ENCODE measurements around the gene LINC01488. TPM values are rescaled to one million over a fixed set of nuclear protein-coding genes. Genes with fewer than 3 reads are reported as not detected.
A peak's percentile ranks its signal among the peaks of the same experiment; 100 is the strongest.

Gene LINC01488
- total and polyA plus RNA-seq, 9 of the 15 experiments (the other 6 are each of a cell fraction or from before 2014, with no cell fraction given) = not detected

- no peak for TF ChIP-seq E2F5 (CRISPR knock-in tag; IDR thresholded peaks at IDR 0.05)
- TF ChIP-seq ZNF318 (IDR thresholded peaks at IDR 0.05; ENCODE audit: borderline replicate concordance in 1 of 2, low read depth in 1 of 2) = no peak
- no peak for TF ChIP-seq ZBTB49 (CRISPR knock-in tag; IDR thresholded peaks at IDR 0.05; ENCODE audit: borderline replicate concordance)
- TF ChIP-seq JUND (IDR thresholded peaks at IDR 0.05; ENCODE audit: borderline replicate concordance, low read depth, low read length) = peak; percentile 53; the same call in 1 of the 2 replicates
- TF ChIP-seq JUND (tag; IDR thresholded peaks at IDR 0.05; ENCODE audit: borderline replicate concordance, low read depth, low read length) = no peak
- no peak for TF ChIP-seq KLF1 (tag; IDR thresholded peaks at IDR 0.05)
- no peak for TF ChIP-seq ZNF431 (CRISPR knock-in tag; IDR thresholded peaks at IDR 0.05)
- TF ChIP-seq CBFA2T2 (conservative IDR thresholded peaks at IDR 0.05) = no peak
- TF ChIP-seq SIN3A (IDR thresholded peaks at IDR 0.05; ENCODE audit: borderline replicate concordance in 2 of 2, control insufficient read depth in 1 of 2, low read depth in 2 of 2, low read length in 2 of 2) = no peak
- no peak for TF ChIP-seq RHOXF2B (CRISPR knock-in tag; conservative IDR thresholded peaks at IDR 0.05)
- TF ChIP-seq TRIM24 (IDR thresholded peaks at IDR 0.05) = peak in 1 of 2 experiments; percentile 40; a peak in 2 of 4 replicates
- TF ChIP-seq SAFB (IDR thresholded peaks at IDR 0.05; ENCODE audit: borderline replicate concordance, low read depth, low read length) = no peak
- TF ChIP-seq ZSCAN29 (IDR thresholded peaks at IDR 0.05) = no peak
- TF ChIP-seq FOSL1 (tag; conservative IDR thresholded peaks at IDR 0.05) = peak; percentile 84
- TF ChIP-seq STAT5B (CRISPR knock-in tag; IDR thresholded peaks at IDR 0.05) = no peak
- peak in 1 of 2 experiments; percentile 71; a peak in 1 of 3 replicates for TF ChIP-seq CBX3 (IDR thresholded peaks at IDR 0.05; ENCODE audit: borderline replicate concordance in 1 of 2, low read length in 2 of 2)
These were observed 20.8 kb upstream of the LINC01488 start (continued) for GRCh38 chr11:69460540-69461257.

All from K562 (cell line).